ENCODE data around the gene IRF9.

The IRF9 gene, protein sequence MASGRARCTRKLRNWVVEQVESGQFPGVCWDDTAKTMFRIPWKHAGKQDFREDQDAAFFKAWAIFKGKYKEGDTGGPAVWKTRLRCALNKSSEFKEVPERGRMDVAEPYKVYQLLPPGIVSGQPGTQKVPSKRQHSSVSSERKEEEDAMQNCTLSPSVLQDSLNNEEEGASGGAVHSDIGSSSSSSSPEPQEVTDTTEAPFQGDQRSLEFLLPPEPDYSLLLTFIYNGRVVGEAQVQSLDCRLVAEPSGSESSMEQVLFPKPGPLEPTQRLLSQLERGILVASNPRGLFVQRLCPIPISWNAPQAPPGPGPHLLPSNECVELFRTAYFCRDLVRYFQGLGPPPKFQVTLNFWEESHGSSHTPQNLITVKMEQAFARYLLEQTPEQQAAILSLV

DNA sequence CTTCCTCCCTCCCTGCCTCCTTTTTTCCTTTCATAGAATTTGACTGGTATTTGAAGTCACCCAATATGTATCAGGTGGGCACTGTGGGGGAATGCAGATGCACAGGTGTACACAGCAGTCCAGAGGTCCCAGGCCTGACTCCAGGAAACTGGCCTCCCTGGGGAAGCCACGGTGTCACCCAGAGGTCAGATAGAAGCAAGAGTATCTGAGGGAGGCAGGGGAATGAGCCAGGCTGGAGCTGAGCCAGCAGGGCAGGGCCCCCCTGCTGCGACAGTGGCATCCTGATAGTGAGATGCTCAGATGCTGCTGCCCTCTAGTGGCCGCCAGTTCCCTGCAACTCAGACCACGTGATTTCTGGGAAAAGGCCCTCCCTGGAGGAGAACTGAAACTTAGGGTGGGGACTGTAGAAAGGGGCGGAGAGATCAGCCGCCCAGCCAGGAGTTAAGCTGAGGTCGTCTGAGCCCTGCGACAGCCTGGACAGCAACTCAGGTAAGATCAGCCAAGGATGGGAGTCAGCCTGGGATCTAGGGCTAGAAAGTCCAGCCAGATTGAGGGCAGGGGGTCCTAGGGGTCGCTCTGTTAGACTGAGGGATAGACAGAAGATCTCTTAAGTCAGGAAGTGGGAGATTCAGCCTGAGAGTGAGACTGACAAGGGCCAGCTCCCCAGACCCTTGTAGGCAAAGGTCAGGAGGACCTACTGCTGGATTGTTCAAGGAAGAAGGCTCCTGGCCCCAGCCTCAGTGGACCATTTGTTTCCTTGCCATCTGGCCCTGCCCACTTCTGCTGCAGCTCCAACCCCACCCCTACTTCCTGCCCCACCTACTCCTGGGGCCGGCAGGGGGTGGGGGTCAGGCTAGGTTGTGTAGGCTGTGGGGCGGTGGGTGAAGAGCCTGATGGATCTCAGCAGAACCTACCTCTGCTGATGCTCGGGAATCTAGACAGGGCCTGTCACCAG is at the start of gene IRF9:
Gene IRF9 (plus strand): TSS at position 416 of the 955 bp plus-strand sequence. CDS start 880 bp downstream, outside the sequence.
- DNase-seq: peak; percentile 97

DNA sequence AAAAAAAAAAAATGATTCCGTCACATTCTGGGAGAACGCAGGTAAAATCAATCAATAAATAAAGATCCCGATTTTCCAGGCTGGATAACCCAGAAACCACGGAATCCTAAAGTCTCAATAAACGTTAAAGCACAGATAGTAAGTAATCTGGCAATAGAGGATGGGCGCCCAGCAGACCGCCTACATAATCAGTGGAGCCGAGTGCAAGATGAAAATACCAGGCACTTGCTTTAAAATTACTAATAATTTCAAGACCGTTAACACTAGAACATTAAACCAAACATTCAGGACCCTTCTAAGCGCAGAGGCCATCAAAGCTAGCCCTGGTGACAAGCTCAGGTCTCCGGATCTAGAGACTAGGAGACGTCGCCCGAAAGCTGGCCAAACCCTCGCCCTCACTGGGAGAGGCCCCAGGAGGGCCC is 47.7 kb upstream of the IRF9 start:
- no peak for DNase-seq

DNA sequence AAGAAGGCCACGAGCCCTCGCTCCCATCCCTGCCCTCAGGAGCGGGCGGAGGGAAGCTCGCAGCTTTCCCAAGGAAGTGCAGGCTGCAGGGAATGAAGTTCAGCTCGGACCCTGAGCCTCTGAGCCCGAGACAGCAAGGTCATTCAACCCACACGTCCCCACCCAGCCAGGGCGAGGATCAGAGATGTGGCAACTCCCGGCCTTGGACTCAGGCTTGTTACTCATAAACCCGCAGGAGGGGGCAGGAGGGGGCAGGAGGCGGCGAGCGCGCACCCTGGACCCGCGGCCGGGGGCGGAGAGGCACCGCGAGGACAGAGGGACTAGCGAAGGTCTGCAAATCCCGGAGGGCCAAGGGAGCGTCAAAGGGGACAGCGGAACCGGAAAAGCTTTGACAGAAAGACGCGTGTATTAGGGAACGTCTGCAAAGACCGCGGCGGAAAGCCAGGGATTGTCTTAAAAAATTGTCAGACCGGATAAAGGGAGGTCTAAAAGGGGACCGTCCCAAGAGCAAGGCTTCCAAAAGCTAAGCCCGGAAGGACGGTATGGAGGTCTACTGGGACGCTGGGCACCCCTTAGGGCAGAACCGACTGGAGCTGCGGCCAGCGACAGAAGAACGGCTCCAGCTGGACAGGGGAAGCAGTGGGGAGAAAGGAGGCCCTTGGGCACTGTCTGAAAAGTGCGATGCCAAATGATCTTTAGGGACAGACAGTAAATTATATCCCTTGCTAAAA is 47.1 kb upstream of the IRF9 start:
- DNase-seq: peak; percentile 69

- DNase-seq: peak; percentile 97
Observed at GRCh38 chr14:24114532-24115421, 46.3 kb upstream of the IRF9 start, which contains the start of the genes DCAF11 and NRL. Gene DCAF11, plus strand, starts transcription at chr14:24114777. Its CDS starts 818 bp downstream, at chr14:24115595. Gene NRL, minus strand, starts transcription at chr14:24114949. Its CDS starts 32,101 bp downstream, at chr14:24082848.

GRCh38 chr14:24115422-24116127 is 45.5 kb upstream of the IRF9 start:
- no peak for DNase-seq

GRCh38 chr14:24116128-24116814 is 44.8 kb upstream of the IRF9 start:
- no peak for DNase-seq

DNA sequence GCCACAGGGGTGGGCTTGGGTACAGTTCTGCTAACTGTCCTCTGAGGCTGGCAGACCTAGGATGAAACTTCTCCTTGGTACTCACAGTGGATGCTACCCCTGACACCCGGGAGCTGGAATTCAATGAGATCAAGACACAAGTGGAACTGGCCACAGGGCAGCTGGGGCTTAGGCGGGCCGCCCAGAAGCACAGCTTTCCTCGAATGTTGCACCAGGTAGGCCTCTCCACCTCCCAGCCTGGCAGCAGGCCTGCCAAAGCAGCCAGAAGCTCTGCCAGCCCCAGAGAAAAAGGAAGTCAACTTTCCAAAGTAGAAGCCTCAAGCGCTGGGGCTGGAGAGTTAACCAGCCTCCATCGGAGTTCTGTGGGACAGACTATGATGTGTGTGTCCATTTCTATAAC is 43.9 kb upstream of the IRF9 start:
- DNase-seq: no peak

DNA sequence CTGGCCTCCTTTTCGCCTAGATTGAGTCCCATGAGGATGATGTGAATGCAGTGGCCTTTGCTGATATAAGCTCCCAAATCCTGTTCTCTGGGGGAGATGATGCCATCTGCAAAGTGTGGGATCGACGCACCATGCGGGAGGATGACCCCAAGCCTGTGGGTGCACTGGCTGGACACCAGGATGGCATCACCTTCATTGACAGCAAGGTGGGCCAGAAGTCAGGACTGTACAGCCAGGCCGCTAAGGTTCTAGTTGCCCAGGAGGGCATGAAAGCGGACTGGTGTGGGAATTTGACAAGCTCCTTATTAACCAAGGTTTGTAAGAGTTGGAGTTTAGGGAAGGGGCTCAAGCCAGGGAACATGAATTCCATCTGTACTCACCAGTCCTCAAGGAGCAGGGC is 41.4 kb upstream of the IRF9 start:
- DNase-seq: no peak

GRCh38 chr14:24121210-24121609 is 39.9 kb upstream of the IRF9 start:
- DNase-seq: no peak

DNA sequence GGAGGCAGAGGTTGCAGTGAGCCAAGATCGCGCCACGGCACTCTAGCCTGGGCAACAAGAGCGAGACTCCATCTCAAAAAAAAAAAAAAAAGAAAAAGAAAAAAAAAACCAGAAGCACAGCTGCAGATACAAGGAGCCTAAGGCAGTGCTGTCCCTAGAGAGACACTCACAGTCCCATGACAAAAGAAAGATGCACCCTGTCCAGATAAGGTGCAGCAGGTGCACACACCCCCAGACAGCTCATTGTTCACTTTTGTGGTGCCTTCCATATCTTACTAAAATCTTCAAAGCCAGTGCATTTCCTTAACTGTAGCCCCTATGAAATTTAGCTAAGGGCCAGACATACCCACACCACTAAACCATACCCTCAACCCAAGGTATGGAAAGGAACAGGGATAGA is 38.6 kb upstream of the IRF9 start:
- no peak for DNase-seq

DNA sequence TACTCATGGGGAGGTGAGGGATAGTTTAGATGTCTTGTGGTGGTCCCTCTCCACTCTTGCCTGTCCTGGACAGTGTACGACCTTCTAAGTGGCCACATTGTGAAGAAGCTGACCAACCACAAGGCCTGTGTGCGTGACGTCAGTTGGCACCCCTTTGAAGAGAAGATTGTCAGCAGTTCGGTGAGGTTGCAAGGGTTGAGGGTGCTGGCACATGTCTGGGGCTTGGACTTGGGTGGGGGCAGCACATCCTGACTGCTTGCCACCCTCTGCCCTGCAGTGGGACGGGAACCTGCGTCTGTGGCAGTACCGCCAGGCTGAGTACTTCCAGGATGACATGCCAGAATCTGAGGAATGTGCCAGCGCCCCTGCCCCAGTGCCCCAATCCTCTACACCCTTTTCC is 38.2 kb upstream of the IRF9 start:
- DNase-seq: no peak

DNA sequence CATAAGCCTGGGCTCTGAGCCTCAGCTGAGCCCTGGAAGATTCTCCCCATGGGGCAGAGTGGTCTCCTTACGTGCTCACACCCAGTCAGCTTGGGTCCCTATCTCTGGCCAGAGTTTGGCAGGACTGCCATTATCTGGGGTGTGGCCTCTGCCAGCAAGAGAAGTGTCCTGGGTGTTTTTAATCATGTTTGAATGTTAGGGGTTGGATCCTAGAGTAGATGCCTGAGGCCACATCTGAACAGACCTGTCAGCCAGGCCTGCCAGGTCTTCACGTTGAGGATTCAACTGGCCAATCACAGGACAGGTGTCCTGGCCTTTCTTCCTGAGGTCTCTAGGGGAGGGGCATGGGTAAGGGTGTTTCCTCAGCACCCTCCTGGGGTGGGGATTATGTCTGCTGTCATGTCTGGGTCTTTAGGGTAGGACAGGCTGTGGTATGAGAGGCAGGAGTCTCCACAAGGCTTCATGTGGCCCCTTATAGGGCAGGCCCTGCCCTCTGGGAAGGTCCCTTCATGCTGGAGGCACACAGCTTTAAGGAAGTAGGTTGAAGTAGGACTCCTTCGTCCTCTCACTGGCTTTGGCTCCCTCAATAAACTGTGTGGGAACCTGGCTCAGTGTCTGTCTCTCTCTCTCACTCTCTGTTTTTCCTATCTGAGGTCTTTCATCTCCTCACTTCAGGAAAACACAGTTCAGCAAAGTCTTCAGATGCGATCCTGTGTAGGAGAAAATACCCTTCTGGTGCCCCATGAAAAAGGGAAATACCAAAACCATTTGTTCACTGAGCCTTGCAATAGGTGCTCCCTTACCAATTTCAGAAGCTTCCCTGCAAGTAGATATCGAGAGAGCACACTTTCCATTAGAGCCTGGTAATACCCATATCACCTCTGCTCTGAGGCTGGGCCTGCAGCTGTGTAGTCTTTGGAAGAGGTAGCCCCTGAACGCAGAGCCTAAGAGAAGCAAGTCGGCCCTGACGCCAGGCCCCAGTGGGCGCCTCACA is 37.3 kb upstream of the IRF9 start:
- no peak for DNase-seq

- DNase-seq: no peak
Observed at GRCh38 chr14:24126939-24127338, 34.1 kb upstream of the IRF9 start.

DNA sequence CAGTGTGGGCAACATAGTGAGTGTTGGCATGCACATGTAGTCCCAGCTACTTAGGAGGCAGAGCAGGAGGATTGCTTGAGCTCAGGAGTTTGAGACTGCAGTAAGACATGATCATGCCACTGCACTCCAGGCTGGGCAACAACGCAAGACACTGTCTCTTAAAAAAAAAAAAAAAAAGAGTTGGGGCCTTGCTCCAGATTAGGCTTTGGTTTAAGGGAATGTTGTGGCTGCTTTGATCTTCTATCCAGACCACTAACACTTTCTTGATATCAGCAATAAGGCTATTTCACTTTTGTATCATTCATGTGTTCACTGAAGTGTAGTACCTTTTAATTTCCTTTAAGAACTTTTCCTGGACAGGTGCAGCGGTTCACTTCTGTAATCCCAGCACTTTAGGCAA is 33.4 kb upstream of the IRF9 start:
- DNase-seq: no peak

GRCh38 chr14:24129410-24129998 is 31.6 kb upstream of the IRF9 start:
- no peak for DNase-seq

GRCh38 chr14:24130380-24130716 is 30.7 kb upstream of the IRF9 start, which contains the start of gene FITM1:
Gene FITM1, plus strand, starts transcription at chr14:24130659. Its CDS starts 905 bp downstream, at chr14:24131564.
- DNase-seq: no peak

DNA sequence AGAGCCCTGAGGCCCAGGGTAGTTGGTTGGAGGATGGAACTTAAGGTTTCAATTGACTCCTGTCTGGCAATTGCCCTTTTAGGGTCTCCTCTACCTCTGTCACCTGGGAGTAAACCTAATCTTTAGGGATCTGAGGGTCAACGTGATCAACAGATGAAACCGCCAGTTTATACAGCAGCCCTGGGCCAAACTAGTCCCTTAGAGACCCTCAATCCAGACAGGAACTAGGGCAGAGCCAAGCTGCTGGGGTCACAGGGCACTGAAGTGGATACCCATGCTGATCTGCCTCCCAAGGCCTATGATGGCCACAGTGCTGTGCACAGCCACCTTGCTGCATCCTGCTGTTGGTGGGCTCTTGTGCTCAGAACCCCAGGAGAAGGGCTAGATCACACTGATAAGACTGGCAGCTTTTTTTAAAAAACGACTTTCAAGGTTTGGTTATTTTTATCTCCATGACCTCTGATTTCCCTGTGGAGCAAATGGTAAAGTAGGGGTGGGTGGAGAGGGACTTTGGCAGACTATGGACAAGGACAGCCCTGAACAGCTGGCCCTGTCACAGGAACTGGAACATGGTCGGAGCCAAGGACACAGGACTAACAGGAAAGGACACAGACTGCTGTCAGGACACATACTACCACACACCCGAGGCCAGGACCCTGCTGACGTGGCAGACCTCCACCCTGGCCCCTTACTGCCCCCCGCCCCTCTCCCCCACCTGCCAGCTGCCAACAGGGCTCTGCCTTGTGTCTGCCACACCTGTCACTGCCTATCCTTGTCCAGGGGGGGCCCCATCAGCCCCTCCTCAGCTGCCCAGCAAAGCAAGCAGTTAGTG is 30.1 kb upstream of the IRF9 start:
- no peak for DNase-seq

GRCh38 chr14:24131549-24131966 is 29.5 kb upstream of the IRF9 start:
- DNase-seq: no peak

All from stimulated activated CD4-positive, alpha-beta T cell treated with anti-CD3 and anti-CD28 coated beads, Interleukin-4, amount 100 ng/mL, for 1 hour (primary cell).